Body of pancreas (tissue), 4 donors: ENCODE measurements around the gene GJA1.

Source experiments
- POLR2A ChIP-seq, 3 donors: fragments of 450-650 bp; IDR thresholded peaks; one replicate each; pipeline ENCODE4 v1.6.1; 2016; ENCODE audit warnings: antibody characterized with exemption in 3 of 3, mild to moderate bottlenecking in 2 of 3
- TF ChIP-seq, protein P1 (sequence below), 7 experiments: fragments of 450-650 bp in 4 of 7; fragments of 200-600 bp in 3 of 7; sonication (generic) in 3 of 7; IDR thresholded peaks; one replicate each; pipeline ENCODE4 v1.5.1; 2016 to 2019; ENCODE audit warnings: antibody characterized with exemption in 7 of 7

DNA sequence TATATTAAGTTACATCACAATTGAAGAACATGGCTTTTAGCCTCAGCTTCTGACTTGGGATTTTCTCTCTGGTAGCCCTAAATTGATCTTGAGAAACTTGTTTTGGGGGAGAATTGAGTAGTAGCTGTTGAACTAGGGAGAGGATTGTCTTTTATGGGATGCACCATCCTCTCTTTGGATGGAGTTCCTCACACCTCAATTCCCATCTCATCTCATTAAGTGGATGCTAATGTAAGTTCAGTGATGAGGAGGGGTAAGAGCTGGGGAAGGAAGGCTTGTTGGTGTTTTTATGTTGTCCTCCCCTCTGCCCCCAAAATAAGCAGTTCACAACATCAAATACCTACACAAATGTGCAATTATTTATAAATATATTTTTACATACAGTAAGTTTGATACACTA is 4.0 kb downstream of the GJA1 start:
- TF ChIP-seq, protein P1, sequence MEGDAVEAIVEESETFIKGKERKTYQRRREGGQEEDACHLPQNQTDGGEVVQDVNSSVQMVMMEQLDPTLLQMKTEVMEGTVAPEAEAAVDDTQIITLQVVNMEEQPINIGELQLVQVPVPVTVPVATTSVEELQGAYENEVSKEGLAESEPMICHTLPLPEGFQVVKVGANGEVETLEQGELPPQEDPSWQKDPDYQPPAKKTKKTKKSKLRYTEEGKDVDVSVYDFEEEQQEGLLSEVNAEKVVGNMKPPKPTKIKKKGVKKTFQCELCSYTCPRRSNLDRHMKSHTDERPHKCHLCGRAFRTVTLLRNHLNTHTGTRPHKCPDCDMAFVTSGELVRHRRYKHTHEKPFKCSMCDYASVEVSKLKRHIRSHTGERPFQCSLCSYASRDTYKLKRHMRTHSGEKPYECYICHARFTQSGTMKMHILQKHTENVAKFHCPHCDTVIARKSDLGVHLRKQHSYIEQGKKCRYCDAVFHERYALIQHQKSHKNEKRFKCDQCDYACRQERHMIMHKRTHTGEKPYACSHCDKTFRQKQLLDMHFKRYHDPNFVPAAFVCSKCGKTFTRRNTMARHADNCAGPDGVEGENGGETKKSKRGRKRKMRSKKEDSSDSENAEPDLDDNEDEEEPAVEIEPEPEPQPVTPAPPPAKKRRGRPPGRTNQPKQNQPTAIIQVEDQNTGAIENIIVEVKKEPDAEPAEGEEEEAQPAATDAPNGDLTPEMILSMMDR (IDR thresholded peaks at IDR 0.05): no peak
- TF ChIP-seq POLR2A (IDR thresholded peaks at IDR 0.05): no peak
